Right renal pelvis (tissue), 4 donors: ENCODE results near the gene RNU1-3. TPM values are rescaled to one million over a fixed set of nuclear protein-coding genes. Genes with fewer than 3 reads are reported as not detected.
"Not testable (repeated sequence)": the region's sequence is repeated elsewhere in the genome, so short reads cannot be mapped to it uniquely, and the experiment has no call there.

Experiments used
- DNase-seq, 4 donors: peaks; one replicate each; pipeline ENCODE4 v3.0.0-alpha.2; 2013; ENCODE audit warnings: low read depth in 4 of 4, low spot score in 3 of 4, missing footprints in 1 of 4
- polyA plus RNA-seq, 4 donors: library from polyadenylated mRNA; unstranded; fragments of 120-200 nt; gene quantifications; one replicate each; pipeline ENCODE4 v1.2.1, GENCODE V29; 2013; ENCODE audit not compliant: insufficient read length in 4 of 4

Gene RNU1-3
- polyA plus RNA-seq, 4 donors, result not detected

DNA sequence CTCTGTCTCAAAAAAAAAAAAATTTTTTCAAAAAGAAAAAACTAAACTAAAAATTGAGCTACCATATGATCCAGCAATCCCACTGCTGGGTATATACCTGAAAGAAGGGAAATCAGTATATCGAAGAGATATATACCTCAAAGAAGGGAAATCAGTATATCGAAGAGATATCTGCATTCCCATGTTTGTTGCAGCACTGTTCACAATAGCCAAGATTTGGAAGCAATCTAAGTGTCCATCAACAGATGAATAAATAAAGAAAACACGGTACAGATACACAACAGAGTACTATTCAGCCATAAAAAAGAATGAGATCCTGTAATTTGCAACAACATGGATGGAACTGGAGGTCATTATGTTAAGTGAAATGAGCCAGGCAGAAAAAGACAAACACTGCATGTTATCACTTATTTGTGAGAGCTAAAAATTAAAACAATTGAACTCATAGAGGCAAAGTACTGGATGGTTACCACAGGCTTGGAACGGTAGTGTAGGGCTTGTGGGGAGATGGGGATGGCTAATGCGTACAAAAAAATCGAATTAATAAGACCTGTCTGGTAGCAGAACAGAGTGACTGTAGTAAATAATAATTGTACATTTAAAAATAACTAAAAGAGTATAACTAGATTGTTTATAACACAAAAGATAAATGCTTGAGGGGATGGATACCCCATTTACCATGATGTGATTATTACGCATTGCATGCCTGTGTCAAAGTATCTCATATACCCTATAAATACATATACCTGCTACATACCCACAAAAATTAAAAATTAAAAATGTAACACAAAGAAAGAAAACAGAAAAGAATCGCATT, 25.4 kb downstream of the RNU1-3 start:
- not testable (repeated sequence) for DNase-seq

DNA sequence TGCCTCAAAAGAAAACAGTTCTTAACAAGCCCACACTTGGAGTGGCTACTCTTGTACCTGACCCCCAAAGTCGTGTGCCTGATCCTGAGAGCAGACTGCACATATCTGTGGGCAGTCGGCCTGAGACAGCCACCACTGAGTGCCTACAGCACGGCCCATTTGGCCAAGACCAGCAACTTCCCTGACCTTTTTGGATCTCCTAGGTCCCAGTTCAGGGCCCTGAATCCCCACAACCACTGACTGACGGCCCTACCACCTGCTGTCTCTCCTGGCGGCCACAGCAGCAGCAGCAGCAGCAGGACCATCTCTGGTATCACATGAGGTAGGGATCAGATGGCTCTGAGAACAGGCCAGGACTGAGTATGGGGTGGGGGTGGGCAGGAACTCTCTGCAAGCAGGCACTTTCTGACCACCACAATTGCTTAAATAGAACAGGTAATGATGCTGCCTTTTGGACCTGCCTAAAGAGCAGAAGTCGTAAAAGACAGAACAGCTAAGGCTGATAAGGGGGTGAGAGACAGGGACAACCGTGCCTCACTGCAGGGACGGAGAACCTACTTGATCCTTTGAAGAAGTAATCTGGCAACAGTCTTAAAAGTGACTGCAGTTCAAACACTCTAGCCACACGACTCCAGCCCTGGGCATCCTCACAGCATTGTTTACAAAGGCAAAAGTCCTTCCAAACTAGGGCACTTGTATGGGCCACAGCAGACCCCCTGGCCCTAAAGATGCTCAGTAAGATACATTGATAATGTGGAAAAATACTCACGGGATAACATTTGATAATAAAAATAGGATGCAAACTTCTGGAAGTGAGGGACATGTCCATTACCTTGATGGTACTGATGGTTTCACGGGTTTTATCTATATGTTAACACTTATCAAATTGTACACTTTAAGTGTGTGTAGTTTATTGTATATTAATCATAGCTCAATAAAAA, 27.4 kb downstream of the RNU1-3 start:
- not testable (repeated sequence) for DNase-seq

DNA sequence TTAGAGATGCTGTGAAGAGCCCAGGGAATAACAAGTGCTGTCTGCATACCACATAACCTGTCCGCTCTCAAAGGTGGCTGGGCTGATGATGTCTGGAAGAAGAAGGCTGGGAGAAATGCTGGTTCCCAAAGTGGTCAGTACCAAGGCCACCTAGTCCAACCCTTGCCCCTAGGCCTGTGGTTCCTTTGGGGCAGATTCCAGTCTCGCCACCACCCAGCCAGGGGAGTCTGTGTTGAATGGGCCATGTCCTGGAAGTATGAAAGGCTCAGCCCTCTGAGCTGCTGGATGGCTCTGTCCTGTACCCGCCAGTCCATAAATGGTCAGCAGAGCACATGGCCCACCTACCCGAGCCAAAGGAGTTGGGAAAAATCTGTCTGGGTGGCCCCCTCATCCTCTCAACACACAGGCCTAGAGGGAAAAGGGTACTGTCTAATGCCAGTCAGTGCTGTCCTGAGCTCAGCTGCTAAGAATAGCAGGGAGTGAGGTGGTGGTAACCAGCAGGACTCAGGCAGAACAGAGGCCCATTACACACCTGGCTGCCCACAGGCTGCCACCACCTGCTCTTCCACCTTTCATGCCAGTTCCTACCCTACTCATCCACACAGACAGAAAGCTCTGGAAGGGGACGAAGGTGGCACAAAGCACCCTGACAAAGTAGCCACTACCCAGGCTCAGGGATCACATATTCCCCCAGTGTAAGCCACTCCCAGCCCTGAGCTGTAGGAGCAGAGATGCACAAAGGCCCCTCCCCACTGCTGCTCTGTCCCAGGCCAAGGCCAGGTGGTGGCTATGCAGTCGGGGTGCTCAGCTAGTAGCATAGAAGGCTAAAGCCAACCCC, 28.6 kb downstream of the RNU1-3 start:
- DNase-seq, result not testable (repeated sequence)

DNA sequence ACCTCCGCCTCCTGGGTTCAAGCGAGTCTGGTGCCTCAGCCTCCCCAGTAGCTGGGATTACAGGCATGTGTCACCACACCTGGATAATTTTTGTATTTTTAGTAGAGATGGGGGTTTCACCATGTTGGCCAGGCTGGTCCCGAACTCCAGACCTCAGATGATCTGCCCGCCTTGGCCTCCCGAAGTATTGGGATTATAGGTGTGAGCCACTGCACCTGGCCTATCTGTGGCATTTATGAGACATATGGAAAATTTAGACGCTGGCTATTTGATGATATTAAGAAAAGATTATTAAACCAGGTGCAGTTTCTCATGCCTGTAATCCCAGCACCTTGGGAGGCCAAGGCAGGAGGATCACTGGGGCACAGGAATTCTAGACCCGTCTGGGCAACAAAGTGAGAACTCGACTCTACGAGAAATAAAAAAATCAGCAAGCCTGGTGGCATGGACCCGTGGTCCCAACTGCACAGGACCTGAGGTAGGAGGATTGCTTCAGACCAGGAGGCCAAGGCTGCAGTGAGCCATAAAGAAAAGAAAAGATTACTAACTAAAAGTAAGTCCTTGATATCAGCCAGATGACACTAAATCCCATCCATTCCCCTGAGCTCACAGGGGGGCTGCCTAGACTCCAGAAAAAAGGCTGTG, 30.1 kb downstream of the RNU1-3 start:
- not testable (repeated sequence) for DNase-seq

- DNase-seq, result not testable (repeated sequence)
Measured at GRCh38 chr1:16635959-16636358, 30.8 kb downstream of the RNU1-3 start.

- DNase-seq, result not testable (repeated sequence)
Measured at GRCh38 chr1:16633540-16634282, 33.0 kb downstream of the RNU1-3 start.

GRCh38 chr1:16632044-16632850, 34.5 kb downstream of the RNU1-3 start:
- not testable (repeated sequence) for DNase-seq

DNA sequence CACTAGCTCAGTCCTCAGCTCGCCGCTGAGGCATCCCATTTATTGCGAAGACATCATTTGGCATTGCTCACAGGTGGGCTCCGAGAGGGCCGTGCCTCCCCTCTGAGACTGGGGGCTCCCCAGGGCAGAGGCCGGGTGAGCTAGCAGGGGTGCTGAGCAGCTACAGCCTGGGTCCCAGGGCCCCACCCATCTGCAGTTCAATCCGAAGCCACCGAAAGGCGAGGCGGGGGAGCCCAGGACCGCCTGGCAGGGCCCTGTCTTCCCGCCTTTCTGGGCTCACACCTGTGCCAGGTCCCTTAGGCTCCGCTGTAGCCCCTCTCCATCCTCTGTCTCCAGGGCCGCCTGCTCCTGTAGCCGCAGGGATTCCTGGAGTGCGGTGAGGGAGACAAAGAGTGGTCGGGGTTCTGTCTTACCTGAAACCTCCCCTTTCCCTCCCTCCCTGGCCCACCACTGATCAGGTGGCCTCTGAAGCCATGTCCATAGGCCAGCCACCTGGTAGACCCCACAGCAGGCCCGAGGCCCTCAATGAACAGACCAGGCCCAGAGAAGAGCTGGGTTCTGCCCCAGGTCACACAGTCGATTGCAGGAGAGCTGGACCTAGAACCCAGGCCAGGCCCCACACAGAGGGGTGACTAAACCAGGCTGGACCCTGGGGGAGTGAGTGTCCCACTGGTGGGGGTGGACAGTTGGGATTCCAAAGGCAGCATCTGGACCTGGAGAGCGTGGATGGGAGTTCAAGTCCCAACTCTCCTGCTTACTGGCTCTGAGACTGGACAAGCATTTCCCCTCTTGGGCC, 35.3 kb downstream of the RNU1-3 start:
- DNase-seq, result no peak

- DNase-seq, result no peak
Measured at GRCh38 chr1:16630661-16631247, 36.0 kb downstream of the RNU1-3 start.

- not testable (repeated sequence) for DNase-seq
Measured at GRCh38 chr1:16629916-16630530, 36.7 kb downstream of the RNU1-3 start.

- DNase-seq, result no peak
Measured at GRCh38 chr1:16628361-16629111, 38.2 kb downstream of the RNU1-3 start.

- not testable (repeated sequence) for DNase-seq
Measured at GRCh38 chr1:16626409-16626983, 40.3 kb downstream of the RNU1-3 start.

DNA sequence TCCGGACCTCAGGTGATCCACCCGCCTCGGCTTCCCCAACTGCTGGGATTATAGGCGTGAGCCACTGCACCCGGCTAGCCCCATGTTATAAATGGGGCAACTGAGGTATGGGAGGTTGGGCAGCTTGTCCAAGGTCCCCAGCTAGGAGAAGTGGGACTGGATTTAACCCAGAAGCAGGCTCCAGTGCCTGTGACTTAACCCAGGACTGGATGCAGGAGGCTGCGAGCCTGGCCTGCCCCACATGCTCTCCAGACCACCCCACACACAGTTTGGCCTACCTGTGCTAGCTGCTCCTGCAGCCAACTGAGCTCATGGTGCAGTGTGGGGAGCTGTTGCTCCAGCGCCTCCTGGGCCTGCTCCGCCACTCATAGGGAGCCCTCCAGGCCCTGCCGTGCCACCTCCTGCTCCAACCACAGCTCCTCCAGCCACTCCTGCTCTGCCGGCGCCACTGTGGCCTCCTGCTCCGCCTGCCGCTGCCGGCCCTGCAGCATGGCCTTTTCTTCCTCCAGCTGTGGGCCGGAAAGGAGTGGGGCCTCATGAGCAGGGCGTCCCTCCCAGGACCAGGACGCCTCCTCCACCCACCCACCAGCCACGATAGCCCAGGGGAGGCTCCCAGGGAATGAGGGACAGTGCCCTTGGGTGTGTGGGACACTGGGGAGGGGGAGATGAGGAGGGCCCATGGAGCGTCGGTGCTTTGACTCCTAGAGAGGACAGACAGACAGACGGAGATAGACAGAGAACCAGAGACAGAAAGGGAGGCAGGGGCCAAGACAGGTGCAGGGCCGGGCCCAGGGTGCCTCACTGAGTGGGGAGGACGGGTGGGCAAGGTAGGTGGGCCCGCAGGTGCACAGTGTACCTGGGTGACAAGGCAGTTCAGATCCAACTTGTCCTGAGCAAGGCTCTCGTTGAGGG, 41.0 kb downstream of the RNU1-3 start:
- no peak for DNase-seq

DNA sequence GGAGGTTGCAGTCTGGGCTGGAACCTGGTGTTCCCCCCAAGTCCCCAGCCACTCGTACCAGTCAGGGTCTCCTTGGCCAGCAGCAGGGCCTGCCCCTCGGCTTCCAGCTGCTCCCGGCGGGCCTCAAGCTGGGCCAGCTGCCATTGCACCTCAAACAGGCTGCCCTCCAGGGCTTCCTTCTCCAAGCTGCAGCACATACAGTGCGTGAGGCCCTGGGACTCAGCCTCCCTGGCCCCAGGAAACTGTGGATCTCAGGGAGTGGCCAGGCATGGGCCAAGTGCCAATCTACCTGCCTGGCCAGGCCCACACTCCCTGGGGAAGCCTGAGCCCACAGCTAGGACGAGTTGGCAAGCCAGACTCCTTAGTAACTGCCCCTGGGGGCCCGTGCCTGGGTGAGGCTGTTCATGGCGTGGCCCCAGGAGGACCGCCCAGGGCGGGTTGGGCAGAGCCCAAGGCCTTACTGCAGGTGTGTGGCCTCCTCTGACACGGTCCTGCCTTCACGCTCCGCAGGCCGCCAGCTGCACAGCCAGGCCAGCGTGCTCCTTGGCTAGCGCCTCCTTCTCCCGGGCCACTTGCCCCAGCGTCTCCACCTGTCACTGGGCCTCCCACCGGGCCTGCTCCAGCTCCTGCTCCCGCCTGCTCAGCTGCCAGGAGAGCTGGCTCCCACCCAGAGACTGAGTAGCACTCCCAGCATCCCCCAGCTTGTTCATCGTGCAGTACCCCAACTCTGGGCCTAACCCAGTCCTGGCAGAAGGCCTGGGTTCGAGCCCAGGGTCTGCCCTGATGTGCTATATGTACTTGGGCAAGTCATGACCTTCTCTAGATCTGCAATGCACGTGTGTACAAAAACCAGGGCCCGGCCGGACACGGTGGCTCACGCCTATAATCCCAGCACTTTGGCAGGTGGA, 42.7 kb downstream of the RNU1-3 start:
- not testable (repeated sequence) for DNase-seq
